PC-9 (cell line): ENCODE data around the gene YIF1B. TPM values are rescaled to one million over a fixed set of nuclear protein-coding genes. Genes with fewer than 3 reads are reported as not detected.

Experiments
- BruUV-seq: library from RNA; stranded (reverse); fragments of 400-500 nt; replicated peaks from 2 replicates; lab custom pipeline; 2021; lab: Mats Ljungman, UMichigan
- CTCF ChIA-PET: fragments of 300-600 bp; sonication (Branson Sonifier 250); formaldehyde crosslinking; loops from one replicate; lab custom pipeline; 2022; ENCODE audit warnings: antibody characterized with exemption; lab: Charles Lee
- POLR2A ChIA-PET: fragments of 300-600 bp; sonication (Branson Sonifier 250); formaldehyde crosslinking; loops from one replicate; lab custom pipeline; 2022; ENCODE audit warnings: antibody characterized with exemption; ENCODE audit not compliant: unreplicated experiment; lab: Charles Lee
- DNase-seq, 2 experiments: peaks; one replicate each; pipeline versions ENCODE4 v3.0.0 to v3.0.0-alpha.2; 2015 to 2022; ENCODE audit warnings: mixed read lengths in 1 of 2
- H2AFZ ChIP-seq: fragments of 200-600 bp; sonication (generic); 2 replicates; pipeline ENCODE4 v1.8.1; 2017; ENCODE audit warnings: antibody characterized with exemption
- H3F3A ChIP-seq: fragments of 200-600 bp; sonication (generic); 2 replicates; pipeline ENCODE4 v1.8.1; 2017; ENCODE audit warnings: antibody characterized with exemption, mild to moderate bottlenecking, low read depth; ENCODE audit not compliant: insufficient read depth
- H3K27ac ChIP-seq: fragments of 200-600 bp; sonication (generic); 2 replicates; pipeline ENCODE4 v1.6.1; 2016; ENCODE audit warnings: mixed run types
- H3K27me3 ChIP-seq: fragments of 200-600 bp; sonication (generic); 2 replicates; pipeline ENCODE4 v1.6.1; 2016; ENCODE audit warnings: low read depth, mixed run types; ENCODE audit not compliant: insufficient read depth
- H3K36me3 ChIP-seq: fragments of 200-600 bp; sonication (generic); 2 replicates; pipeline ENCODE4 v1.6.1; 2016; ENCODE audit warnings: low read depth, mixed run types
- H3K4me1 ChIP-seq: fragments of 200-600 bp; sonication (generic); replicated peaks from 2 replicates; pipeline ENCODE4 v1.6.1; 2016; ENCODE audit warnings: mixed run types; ENCODE audit not compliant: insufficient read depth
- H3K4me2 ChIP-seq: fragments of 200-600 bp; sonication (generic); 2 replicates; pipeline ENCODE4 v1.6.1; 2017; ENCODE audit warnings: mixed run types
- H3K4me3 ChIP-seq: fragments of 200-600 bp; sonication (generic); 2 replicates; pipeline ENCODE4 v1.6.1; 2016; ENCODE audit warnings: mixed run types
- H3K79me2 ChIP-seq: fragments of 200-600 bp; sonication (generic); 2 replicates; pipeline ENCODE4 v1.6.1; 2017; ENCODE audit warnings: low read depth, mixed run types
- H3K9me2 ChIP-seq: fragments of 200-600 bp; sonication (generic); 2 replicates; pipeline ENCODE4 v1.8.1; 2017; ENCODE audit warnings: mild to moderate bottlenecking; ENCODE audit not compliant: insufficient read depth
- H3K9me3 ChIP-seq: fragments of 200-600 bp; sonication (generic); 2 replicates; pipeline ENCODE4 v1.8.1; 2016; ENCODE audit warnings: low read depth; ENCODE audit not compliant: insufficient read depth
- H4K20me1 ChIP-seq: fragments of 200-600 bp; sonication (generic); 2 replicates; pipeline ENCODE4 v1.8.1; 2017; ENCODE audit not compliant: insufficient read depth
- CTCF ChIP-seq: fragments of 200-600 bp; sonication (generic); conservative IDR thresholded peaks from 2 replicates; pipeline ENCODE4 v1.6.1; 2017; ENCODE audit warnings: mixed run types, antibody characterized with exemption, mild to moderate bottlenecking, moderate library complexity
- EZH2 ChIP-seq: fragments of 200-600 bp; sonication (generic); IDR thresholded peaks from 2 replicates; pipeline ENCODE4 v1.8.0; 2017; ENCODE audit warnings: antibody characterized with exemption, low read depth
- intact Hi-C: fragments of 100-400 bp; cut with micrococcal nuclease; formaldehyde crosslinking; loops from one replicate; pipeline ENCODE4 v1.10.0; 2022; ENCODE audit not compliant: unreplicated experiment
- total RNA-seq: library from RNA; stranded (reverse); gene quantifications from 2 replicates; pipeline ENCODE4 v1.2.3, GENCODE V29; 2021

The YIF1B gene
- total RNA-seq, 1 experiment from 2014 or later: 39.8 TPM

- Histone ChIP-seq H3K27me3 (no peaks in the 10 kb centered on the region; the same call in 1 of the 2 replicates), H3K4me1 (no peaks in the 10 kb centered on the region), H3K4me2 (no peak overlapping the region), H3F3A (no peaks in the 10 kb centered on the region), H3K4me3 (no peak overlapping the region), H3K9me3 (no peaks in the 10 kb centered on the region), H3K79me2 (no peaks in the 10 kb centered on the region), H4K20me1 (no peaks in the 10 kb centered on the region), H3K9me2 (no peaks in the 10 kb centered on the region), H3K36me3 (no peaks in the 10 kb centered on the region), H2AFZ (no peak overlapping the region), H3K27ac (no peak overlapping the region)
- no peak for DNase-seq
- TF ChIP-seq CTCF: no peak
- TF ChIP-seq EZH2: no peak
- ChIA-PET CTCF (no interaction called here), POLR2A (interaction anchor here (0.7 kb wide), 1 partner anchor 678 kb away, joined by 25 read pairs; no protein-coding TSS in a partner anchor)
- intact Hi-C loops: no loop called here
- BruUV-seq: no TSS peak
Observed at GRCh38 chr19:38352611-38353010, 36.9 kb upstream of the YIF1B start.

GRCh38 chr19:38351865-38352395 lies 36.2 kb upstream of the YIF1B start:
- Histone ChIP-seq H3K9me2 (no peaks in the 10 kb centered on the region), H4K20me1 (no peaks in the 10 kb centered on the region), H3F3A (no peaks in the 10 kb centered on the region), H3K4me3 (no peak overlapping the region), H3K27me3 (no peaks in the 10 kb centered on the region), H3K27ac (no peak overlapping the region), H3K36me3 (no peaks in the 10 kb centered on the region), H3K79me2 (no peaks in the 10 kb centered on the region), H2AFZ (no peak overlapping the region), H3K9me3 (no peaks in the 10 kb centered on the region), H3K4me2 (no peak overlapping the region), H3K4me1 (no peaks in the 10 kb centered on the region)
- BruUV-seq: no TSS peak
- ChIA-PET POLR2A (interaction anchor here (0.7 kb wide), 1 partner anchor 55 kb away, joined by 11 read pairs; no protein-coding TSS in a partner anchor), CTCF (no interaction called here)
- TF ChIP-seq EZH2 (no peak), CTCF (no peak)
- no peak for DNase-seq
- intact Hi-C loops: no loop called here

GRCh38 chr19:38350883-38351282 lies 35.1 kb upstream of the YIF1B start:
- no peak overlapping the region for H3K27ac ChIP-seq
- no peaks in the 10 kb centered on the region for H3F3A ChIP-seq
- H3K4me3 ChIP-seq: no peak overlapping the region
- no peaks in the 10 kb centered on the region for H3K79me2 ChIP-seq
- no peaks in the 10 kb centered on the region for H3K36me3 ChIP-seq
- H3K4me2 ChIP-seq: no peak overlapping the region
- H4K20me1 ChIP-seq: no peaks in the 10 kb centered on the region
- H3K4me1 ChIP-seq: no peaks in the 10 kb centered on the region
- no peaks in the 10 kb centered on the region for H3K9me3 ChIP-seq
- H3K9me2 ChIP-seq: no peaks in the 10 kb centered on the region
- TF ChIP-seq CTCF: no peak
- TF ChIP-seq EZH2: no peak
- ChIA-PET CTCF (no interaction called here), POLR2A (no interaction called here)
- no peak for DNase-seq
- intact Hi-C loops: no loop called here
- no peaks in the 10 kb centered on the region for H3K27me3 ChIP-seq
- no peak overlapping the region for H2AFZ ChIP-seq
- BruUV-seq: no TSS peak
